Gastrocnemius medialis (tissue), 4 donors: ENCODE measurements around the gene CCL11.

Source experiments
- POLR2A ChIP-seq, 2 donors: fragments of 450-650 bp; IDR thresholded peaks; one replicate each; pipeline ENCODE4 v1.6.1; 2017; ENCODE audit warnings: antibody characterized with exemption in 2 of 2, mild to moderate bottlenecking in 2 of 2, moderate library complexity in 2 of 2
- TF ChIP-seq, protein P1 (sequence below), 5 experiments: fragments of 450-650 bp in 3 of 5; fragments of 200-600 bp in 2 of 5; sonication (generic) in 2 of 5; IDR thresholded peaks in 4 of 5; conservative IDR thresholded peaks in 1 of 5; 1 replicate in 4 of 5; 2 replicates in 1 of 5; pipeline ENCODE4 v1.5.1; 2016 to 2019; ENCODE audit warnings: antibody characterized with exemption in 5 of 5, mild to moderate bottlenecking in 3 of 5, moderate library complexity in 3 of 5

DNA sequence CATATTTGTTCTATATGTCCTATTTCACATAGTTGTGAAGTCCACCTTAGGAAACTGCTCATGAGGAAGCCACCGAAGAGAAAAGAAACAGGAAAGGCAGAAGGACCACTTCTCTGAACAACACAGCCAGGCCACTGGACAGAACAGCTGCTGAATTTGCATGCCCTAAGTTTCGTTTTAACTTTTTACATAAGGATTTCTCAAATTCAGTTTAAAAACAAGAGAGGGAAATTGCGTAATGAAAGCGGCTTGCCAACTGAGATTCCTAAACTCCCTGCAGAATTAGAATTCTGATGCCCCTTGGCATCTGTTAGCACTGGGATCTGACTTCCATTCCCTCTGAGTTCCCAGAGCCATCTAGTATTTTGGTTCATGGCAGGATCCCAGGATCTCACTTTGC is 28.7 kb downstream of the CCL11 start:
- TF ChIP-seq, protein P1, sequence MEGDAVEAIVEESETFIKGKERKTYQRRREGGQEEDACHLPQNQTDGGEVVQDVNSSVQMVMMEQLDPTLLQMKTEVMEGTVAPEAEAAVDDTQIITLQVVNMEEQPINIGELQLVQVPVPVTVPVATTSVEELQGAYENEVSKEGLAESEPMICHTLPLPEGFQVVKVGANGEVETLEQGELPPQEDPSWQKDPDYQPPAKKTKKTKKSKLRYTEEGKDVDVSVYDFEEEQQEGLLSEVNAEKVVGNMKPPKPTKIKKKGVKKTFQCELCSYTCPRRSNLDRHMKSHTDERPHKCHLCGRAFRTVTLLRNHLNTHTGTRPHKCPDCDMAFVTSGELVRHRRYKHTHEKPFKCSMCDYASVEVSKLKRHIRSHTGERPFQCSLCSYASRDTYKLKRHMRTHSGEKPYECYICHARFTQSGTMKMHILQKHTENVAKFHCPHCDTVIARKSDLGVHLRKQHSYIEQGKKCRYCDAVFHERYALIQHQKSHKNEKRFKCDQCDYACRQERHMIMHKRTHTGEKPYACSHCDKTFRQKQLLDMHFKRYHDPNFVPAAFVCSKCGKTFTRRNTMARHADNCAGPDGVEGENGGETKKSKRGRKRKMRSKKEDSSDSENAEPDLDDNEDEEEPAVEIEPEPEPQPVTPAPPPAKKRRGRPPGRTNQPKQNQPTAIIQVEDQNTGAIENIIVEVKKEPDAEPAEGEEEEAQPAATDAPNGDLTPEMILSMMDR (IDR thresholded peaks at IDR 0.05 in 4 of 5, conservative IDR thresholded peaks at IDR 0.05 in 1 of 5): no peak
- TF ChIP-seq POLR2A (IDR thresholded peaks at IDR 0.05): no peak
